K562 (cell line): ENCODE measurements around the gene RACK1. TPM values are rescaled to one million over a fixed set of nuclear protein-coding genes. Genes with fewer than 3 reads are reported as not detected.

Experiments
- ATF7 ChIP-seq: fragments of 450-650 bp; IDR thresholded peaks from 2 replicates; pipeline ENCODE4 v1.7.1; 2014; ENCODE audit warnings: mild to moderate bottlenecking, moderate library complexity
- CEBPB ChIP-seq: fragments of 450-650 bp; IDR thresholded peaks from 2 replicates; pipeline ENCODE4 v1.6.1; 2016; ENCODE audit warnings: missing genetic modification characterization, missing compliant biosample characterization
- KAT8 ChIP-seq: fragments of 450-650 bp; IDR thresholded peaks from 2 replicates; pipeline ENCODE4 v1.6.1; 2016; ENCODE audit warnings: low read depth, mild to moderate bottlenecking
- KLF16 ChIP-seq: IDR thresholded peaks from 2 replicates; pipeline ENCODE4 v1.6.1; 2016; ENCODE audit warnings: antibody characterized with exemption
- TAF7 ChIP-seq: fragments of 450-650 bp; IDR thresholded peaks from 2 replicates; pipeline ENCODE4 v1.6.1; 2016; ENCODE audit warnings: missing genetic modification characterization, missing compliant biosample characterization
- TFAM ChIP-seq: fragments of 250-450 bp; sonication (Bioruptor Pico); conservative IDR thresholded peaks from 2 replicates; pipeline ENCODE4 v1.5.0; 2021; ENCODE audit warnings: mild to moderate bottlenecking, moderate library complexity
- THRAP3 ChIP-seq: fragments of 450-650 bp; IDR thresholded peaks from 2 replicates; pipeline ENCODE4 v1.6.1; 2016; ENCODE audit warnings: mild to moderate bottlenecking, inconsistent platforms, borderline replicate concordance
- ZNF551 ChIP-seq: fragments of 250-450 bp; sonication (Bioruptor Pico); IDR thresholded peaks from 2 replicates; pipeline ENCODE4 v1.5.0; 2021; ENCODE audit warnings: mild to moderate bottlenecking, moderate library complexity
- polyA plus RNA-seq, 8 experiments: library from polyadenylated mRNA; depleted of rRNA in 4 of 8; stranded (reverse) in 5 of 8; unstranded in 3 of 8; fragments of >200 nt; fragmentation: Nextera tagmentation in 2 of 8; fragmentation: Illumina TruSeq in 1 of 8; extraction: Ambion mirVana in 2 of 8; extraction: Trizol in 1 of 8; gene quantifications; 2 replicates each; pipeline versions ENCODE4 v1.2.1 to v1.2.3, GENCODE V29; 2011 to 2014; ENCODE audit warnings: inconsistent platforms in 1 of 8, missing spikeins in 1 of 8
- total RNA-seq, 7 experiments: library from RNA; depleted of rRNA in 6 of 7; stranded (reverse); fragments of >200 nt in 6 of 7; fragmentation: Illumina TruSeq in 2 of 7; extraction: Trizol in 2 of 7; gene quantifications; 2 replicates each; pipeline versions ENCODE4 v1.2.1 to v1.2.3, GENCODE V29; 2011 to 2021; ENCODE audit warnings: low replicate concordance in 1 of 7
- TF ChIP-seq, protein P1 (sequence below): fragments of 250-450 bp; sonication (Bioruptor Pico); IDR thresholded peaks from 2 replicates; pipeline ENCODE4 v1.8.0; 2021; ENCODE audit warnings: moderate library complexity, mild to moderate bottlenecking, inconsistent platforms
- TF ChIP-seq, protein P2 (sequence below), 2 experiments: fragments of 450-650 bp; IDR thresholded peaks; 2 replicates each; pipeline ENCODE4 v1.6.1; 2016; ENCODE audit warnings: mild to moderate bottlenecking in 2 of 2, borderline replicate concordance in 1 of 2, low read depth in 1 of 2, moderate library complexity in 1 of 2
- TF ChIP-seq, protein P3 (sequence below): fragments of 250-450 bp; sonication (Bioruptor Pico); IDR thresholded peaks from 2 replicates; pipeline ENCODE4 v1.6.1; 2021; ENCODE audit warnings: mild to moderate bottlenecking
- TF ChIP-seq, protein P4 (sequence below): sonication (generic); IDR thresholded peaks from 2 replicates; pipeline ENCODE4 v1.6.1; 2016
- TF ChIP-seq, protein P5 (sequence below): fragments of 450-650 bp; IDR thresholded peaks from 2 replicates; pipeline ENCODE4 v1.6.1; 2016; ENCODE audit warnings: missing biosample characterization, missing genetic modification characterization

RACK1 gene
- total and polyA plus RNA-seq, 9 of the 15 experiments (the other 6 are each of a cell fraction or from before 2014, with no cell fraction given): 2,303 to 5,311 (median 3,833) TPM

DNA sequence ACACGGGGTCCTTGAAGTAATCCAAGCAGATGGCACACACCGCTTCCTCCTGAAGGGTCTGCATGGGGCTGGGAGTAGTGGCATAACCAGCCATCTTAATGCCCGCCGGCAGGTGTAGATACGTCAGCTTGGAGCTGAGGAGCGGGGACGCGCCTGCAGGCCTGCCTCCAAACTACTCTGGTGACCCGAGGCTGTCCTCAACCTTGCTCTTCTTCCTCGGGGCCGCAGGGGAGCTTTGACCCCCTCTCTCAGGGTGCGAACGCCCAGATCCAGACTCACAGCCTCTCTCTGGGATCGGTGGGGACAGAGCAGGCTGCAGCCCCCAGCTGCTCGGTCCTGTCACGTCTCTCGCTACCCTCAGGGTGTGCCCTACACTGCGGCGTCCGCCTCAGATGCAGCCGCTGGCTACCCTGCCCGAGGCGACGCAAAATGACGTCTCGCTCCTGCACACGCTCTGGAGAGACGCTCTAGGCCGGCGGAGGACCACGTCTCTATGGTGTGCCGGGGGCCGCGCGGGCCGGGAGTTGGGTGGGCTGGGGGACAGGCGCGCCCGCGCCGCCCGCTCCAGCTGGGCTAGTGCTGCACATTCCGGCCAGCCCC lies 17.1 kb upstream of the RACK1 start, which contains the start of gene TRIM52 (continued):
- TF ChIP-seq CEBPB (tag): no peak
- TF ChIP-seq KAT8: no peak
- TF ChIP-seq, protein P1, sequence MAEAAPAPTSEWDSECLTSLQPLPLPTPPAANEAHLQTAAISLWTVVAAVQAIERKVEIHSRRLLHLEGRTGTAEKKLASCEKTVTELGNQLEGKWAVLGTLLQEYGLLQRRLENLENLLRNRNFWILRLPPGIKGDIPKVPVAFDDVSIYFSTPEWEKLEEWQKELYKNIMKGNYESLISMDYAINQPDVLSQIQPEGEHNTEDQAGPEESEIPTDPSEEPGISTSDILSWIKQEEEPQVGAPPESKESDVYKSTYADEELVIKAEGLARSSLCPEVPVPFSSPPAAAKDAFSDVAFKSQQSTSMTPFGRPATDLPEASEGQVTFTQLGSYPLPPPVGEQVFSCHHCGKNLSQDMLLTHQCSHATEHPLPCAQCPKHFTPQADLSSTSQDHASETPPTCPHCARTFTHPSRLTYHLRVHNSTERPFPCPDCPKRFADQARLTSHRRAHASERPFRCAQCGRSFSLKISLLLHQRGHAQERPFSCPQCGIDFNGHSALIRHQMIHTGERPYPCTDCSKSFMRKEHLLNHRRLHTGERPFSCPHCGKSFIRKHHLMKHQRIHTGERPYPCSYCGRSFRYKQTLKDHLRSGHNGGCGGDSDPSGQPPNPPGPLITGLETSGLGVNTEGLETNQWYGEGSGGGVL: no peak
- peak; percentile 86 for TF ChIP-seq ATF7
- peak; percentile 38 for TF ChIP-seq TAF7 (tag)
- TF ChIP-seq, protein P2, sequence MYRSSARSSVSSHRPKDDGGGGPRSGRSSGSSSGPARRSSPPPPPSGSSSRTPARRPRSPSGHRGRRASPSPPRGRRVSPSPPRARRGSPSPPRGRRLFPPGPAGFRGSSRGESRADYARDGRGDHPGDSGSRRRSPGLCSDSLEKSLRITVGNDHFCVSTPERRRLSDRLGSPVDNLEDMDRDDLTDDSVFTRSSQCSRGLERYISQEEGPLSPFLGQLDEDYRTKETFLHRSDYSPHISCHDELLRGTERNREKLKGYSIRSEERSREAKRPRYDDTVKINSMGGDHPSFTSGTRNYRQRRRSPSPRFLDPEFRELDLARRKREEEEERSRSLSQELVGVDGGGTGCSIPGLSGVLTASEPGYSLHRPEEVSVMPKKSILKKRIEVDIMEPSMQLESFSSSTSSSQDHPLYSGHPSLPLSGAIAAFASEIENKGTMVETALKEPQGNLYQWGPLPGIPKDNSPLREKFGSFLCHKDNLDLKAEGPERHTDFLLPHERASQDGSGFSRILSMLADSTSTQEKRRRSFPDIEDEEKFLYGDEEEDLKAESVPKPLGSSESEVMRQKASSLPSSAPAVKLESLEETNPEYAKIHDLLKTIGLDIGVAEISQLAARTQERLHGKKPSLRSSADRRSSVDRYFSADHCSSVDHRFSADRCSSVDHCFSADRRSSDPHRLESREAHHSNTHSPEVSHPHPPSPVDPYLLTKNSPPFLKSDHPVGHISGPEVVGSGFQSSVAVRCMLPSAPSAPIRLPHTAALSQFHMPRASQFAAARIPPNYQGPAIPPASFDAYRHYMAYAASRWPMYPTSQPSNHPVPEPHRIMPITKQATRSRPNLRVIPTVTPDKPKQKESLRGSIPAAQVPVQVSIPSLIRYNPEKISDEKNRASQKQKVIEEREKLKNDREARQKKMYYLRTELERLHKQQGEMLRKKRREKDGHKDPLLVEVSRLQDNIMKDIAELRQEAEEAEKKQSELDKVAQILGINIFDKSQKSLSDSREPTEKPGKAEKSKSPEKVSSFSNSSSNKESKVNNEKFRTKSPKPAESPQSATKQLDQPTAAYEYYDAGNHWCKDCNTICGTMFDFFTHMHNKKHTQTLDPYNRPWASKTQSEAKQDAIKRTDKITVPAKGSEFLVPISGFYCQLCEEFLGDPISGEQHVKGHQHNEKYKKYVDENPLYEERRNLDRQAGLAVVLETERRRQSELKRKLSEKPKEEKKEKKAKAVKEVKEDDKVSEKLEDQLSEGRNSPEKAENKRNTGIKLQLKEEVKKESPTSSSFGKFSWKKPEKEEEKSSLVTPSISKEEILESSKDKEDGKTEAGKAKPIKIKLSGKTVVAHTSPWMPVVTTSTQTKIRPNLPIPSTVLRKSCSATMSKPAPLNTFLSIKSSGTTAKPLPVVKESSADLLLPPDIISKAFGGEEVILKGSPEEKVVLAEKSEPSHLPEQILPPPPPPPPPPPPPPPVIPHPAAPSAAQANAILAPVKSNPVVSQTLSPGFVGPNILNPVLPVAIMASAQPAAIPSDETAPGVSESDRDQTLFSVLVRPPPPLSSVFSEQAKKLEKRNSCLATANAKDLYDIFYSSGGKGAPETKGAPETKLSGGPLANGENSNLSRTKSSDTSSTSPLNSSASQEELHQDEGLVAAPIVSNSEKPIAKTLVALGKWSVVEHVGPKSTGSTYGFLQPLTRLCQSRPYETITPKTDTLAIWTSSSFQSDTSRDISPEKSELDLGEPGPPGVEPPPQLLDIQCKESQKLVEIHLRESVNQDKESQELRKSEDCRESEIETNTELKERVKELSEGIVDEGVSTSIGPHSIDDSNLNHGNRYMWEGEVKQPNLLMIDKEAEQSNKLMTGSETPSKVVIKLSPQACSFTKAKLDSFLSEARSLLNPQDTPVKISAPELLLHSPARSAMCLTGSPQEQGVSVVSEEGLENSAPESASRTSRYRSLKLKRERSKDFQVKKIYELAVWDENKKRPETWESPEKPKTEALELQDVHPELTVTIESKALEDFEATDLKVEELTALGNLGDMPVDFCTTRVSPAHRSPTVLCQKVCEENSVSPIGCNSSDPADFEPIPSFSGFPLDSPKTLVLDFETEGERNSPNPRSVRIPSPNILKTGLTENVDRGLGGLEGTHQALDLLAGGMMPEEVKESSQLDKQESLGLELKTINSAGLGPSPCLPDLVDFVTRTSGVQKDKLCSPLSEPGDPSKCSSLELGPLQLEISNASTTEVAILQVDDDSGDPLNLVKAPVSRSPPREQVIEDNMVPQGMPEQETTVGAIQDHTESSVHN (IDR thresholded peaks at IDR 0.05; ENCODE audit: borderline replicate concordance in 1 of 2, low read depth in 1 of 2): no peak
- TF ChIP-seq, protein P3, sequence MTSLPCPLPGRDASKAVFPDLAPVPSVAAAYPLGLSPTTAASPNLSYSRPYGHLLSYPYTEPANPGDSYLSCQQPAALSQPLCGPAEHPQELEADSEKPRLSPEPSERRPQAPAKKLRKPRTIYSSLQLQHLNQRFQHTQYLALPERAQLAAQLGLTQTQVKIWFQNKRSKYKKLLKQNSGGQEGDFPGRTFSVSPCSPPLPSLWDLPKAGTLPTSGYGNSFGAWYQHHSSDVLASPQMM (CRISPR knock-in tag): no peak
- TF ChIP-seq, protein P4, sequence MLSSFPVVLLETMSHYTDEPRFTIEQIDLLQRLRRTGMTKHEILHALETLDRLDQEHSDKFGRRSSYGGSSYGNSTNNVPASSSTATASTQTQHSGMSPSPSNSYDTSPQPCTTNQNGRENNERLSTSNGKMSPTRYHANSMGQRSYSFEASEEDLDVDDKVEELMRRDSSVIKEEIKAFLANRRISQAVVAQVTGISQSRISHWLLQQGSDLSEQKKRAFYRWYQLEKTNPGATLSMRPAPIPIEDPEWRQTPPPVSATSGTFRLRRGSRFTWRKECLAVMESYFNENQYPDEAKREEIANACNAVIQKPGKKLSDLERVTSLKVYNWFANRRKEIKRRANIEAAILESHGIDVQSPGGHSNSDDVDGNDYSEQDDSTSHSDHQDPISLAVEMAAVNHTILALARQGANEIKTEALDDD: no peak
- TF ChIP-seq, protein P5, sequence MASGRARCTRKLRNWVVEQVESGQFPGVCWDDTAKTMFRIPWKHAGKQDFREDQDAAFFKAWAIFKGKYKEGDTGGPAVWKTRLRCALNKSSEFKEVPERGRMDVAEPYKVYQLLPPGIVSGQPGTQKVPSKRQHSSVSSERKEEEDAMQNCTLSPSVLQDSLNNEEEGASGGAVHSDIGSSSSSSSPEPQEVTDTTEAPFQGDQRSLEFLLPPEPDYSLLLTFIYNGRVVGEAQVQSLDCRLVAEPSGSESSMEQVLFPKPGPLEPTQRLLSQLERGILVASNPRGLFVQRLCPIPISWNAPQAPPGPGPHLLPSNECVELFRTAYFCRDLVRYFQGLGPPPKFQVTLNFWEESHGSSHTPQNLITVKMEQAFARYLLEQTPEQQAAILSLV: no peak
- no peak for TF ChIP-seq ZNF551 (CRISPR knock-in tag)
- TF ChIP-seq THRAP3: no peak
- TF ChIP-seq TFAM (CRISPR knock-in tag): no peak
- no peak for TF ChIP-seq KLF16
